Measurements from ENCODE around the gene PDCD1. TPM values are rescaled to one million over a fixed set of nuclear protein-coding genes. Genes with fewer than 3 reads are reported as not detected.

Gene PDCD1
- total and polyA plus RNA-seq, 10 of the 15 experiments (the other 5 are each of a cell fraction or from before 2014, with no cell fraction given): 0.62 to 6.4 (median 2.9) TPM; not detected in 2

GRCh38 chr2:241811952-241812729 is 46.6 kb downstream of the PDCD1 start:
- in situ Hi-C loops (cut with MboI) (no loop called here), intact Hi-C loops (cut with micrococcal nuclease; ENCODE audit: unreplicated experiment) (no loop called here)
- H3K9ac ChIP-seq (ENCODE audit: control insufficient read depth, insufficient read depth, low read length): no peak overlapping the region
- 65% methylated on average over 16 of the region's 20 CpGs for WGBS (ENCODE audit: insufficient coverage, insufficient replicate concordance, low lambda C conversion rate, missing lambda C conversion rate)
- H3K36me3 ChIP-seq (ENCODE audit: control insufficient read depth in 2 of 2, insufficient read depth in 2 of 2, low read length in 1 of 2): no peaks in the 10 kb centered on the region
- ChIA-PET SMC1A (ENCODE audit: uncharacterized antibody, unreplicated experiment) (no interaction called here), RAD21 (ENCODE audit: unreplicated experiment) (interaction anchor here (1.9 kb wide), 1 partner anchor 16 kb away, joined by 4 read pairs; no protein-coding TSS in a partner anchor), POLR2A (no interaction called here), CTCF (no interaction called here)
- no peak for TF ChIP-seq RCOR1 (conservative IDR thresholded peaks at IDR 0.05; ENCODE audit: low read depth, low read length)
- no peak for TF ChIP-seq IRF5 (IDR thresholded peaks at IDR 0.05; ENCODE audit: borderline replicate concordance)
- TF ChIP-seq RELA (IDR thresholded peaks at IDR 0.05; ENCODE audit: borderline replicate concordance, partially characterized antibody): no peak
- TF ChIP-seq ZNF24 (IDR thresholded peaks at IDR 0.05): no peak
- no peak for TF ChIP-seq ETV6 (conservative IDR thresholded peaks at IDR 0.05 in 1 of 2, IDR thresholded peaks at IDR 0.05 in 1 of 2; ENCODE audit: borderline replicate concordance in 1 of 2, low read depth in 1 of 2)
- TF ChIP-seq MTA2 (IDR thresholded peaks at IDR 0.05; ENCODE audit: low read depth): no peak
- TF ChIP-seq CEBPB (IDR thresholded peaks at IDR 0.05; ENCODE audit: borderline replicate concordance in 1 of 2, low read depth in 2 of 2, low read length in 2 of 2): no peak
- TF ChIP-seq SIN3A (IDR thresholded peaks at IDR 0.05; ENCODE audit: low read depth, low read length): no peak
- TF ChIP-seq BCLAF1 (IDR thresholded peaks at IDR 0.05): no peak
- no peak for TF ChIP-seq FOS (IDR thresholded peaks at IDR 0.05; ENCODE audit: borderline replicate concordance, extremely low read depth, insufficient read length)
- TF ChIP-seq CUX1 (IDR thresholded peaks at IDR 0.05; ENCODE audit: insufficient replicate concordance, low read depth, low read length): no peak
- no peak for TF ChIP-seq SPI1 (IDR thresholded peaks at IDR 0.05; ENCODE audit: borderline replicate concordance, insufficient read depth, low read depth, low read length)
- no peak overlapping the region for H3K4me2 ChIP-seq (ENCODE audit: control insufficient read depth, insufficient read depth)
- H3K79me2 ChIP-seq (ENCODE audit: control insufficient read depth, insufficient read depth, low read length): no peaks in the 10 kb centered on the region
- no peaks in the 10 kb centered on the region for H3K27me3 ChIP-seq (replicated peaks in 1 of 2; ENCODE audit: control insufficient read depth in 2 of 2, insufficient read depth in 2 of 2, low read length in 1 of 2)
- H3K4me3 ChIP-seq: no peak overlapping the region
- ATAC-seq: no peak
- H3K4me1 ChIP-seq (ENCODE audit: control insufficient read depth, insufficient read depth, low read length): peaks cover 7% of the 10 kb centered on the region
- no peaks in the 10 kb centered on the region for H4K20me1 ChIP-seq (ENCODE audit: control insufficient read depth, insufficient read depth)
- FAIRE-seq: no peak
- BruUV-seq (replicated peaks): no TSS peak
- H3K27ac ChIP-seq (ENCODE audit: control insufficient read depth, insufficient read depth): no peak overlapping the region
- H2AFZ ChIP-seq (ENCODE audit: control insufficient read depth, low read depth, low read length): no peak overlapping the region
- H3K9me3 ChIP-seq (replicated peaks; ENCODE audit: control insufficient read depth, insufficient read depth, low read length): no peaks in the 10 kb centered on the region
- no peak for DNase-seq (ENCODE audit: low read depth, low spot score)
